NCI-H1092 (cell line): ENCODE measurements around the gene GRAMD2B.

ENCODE experiments used
- DNase-seq: peaks from one replicate; lab custom pipeline; 2025; lab: John Stamatoyannopoulos, UW

GRAMD2B gene

DNA sequence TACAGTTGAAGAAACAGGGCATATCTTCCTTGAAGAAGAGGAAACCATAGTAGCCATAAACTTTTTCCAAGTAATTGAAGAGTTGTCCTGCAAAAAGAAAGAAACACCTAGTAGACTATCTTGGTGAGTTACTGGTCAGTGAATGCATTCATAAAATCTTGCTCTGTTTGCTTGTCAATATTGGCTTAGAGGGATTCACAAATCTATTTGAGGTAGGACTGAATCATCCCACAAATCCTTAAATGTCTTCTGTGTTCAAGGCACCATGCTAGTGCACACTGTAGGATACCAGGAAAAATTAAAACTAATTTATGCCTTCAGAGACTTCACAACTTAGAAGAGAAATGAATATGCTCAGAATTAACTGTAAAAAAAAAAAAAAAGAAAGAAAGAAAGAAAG lies 57.6 kb downstream of the GRAMD2B start:
- DNase-seq = no peak

GRCh38 chr5:126481243-126481642 lies 58.0 kb downstream of the GRAMD2B start:
- no peak for DNase-seq

- no peak for DNase-seq
Measured at GRCh38 chr5:126482591-126482990, 59.4 kb downstream of the GRAMD2B start.

- DNase-seq = no peak
Measured at GRCh38 chr5:126483156-126483555, 59.9 kb downstream of the GRAMD2B start.

DNA sequence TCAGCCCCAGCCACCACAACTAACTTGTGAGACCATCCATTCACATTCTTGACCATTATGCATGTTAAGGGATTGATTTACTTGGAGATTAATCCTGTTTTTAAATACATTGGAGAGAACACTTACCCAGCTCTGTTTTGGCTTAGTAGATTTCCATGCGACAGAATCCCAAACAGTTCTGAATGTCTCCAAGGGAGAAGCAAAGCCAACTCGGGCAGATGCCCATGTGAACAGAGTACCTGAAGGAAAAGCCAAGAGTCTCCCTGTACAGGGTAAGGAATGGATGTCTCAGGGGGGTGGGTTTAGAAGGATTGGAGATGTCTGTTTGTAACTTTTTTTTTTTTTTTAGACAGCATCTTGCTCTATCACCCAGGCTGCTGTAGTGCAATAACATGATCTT lies 61.0 kb downstream of the GRAMD2B start:
- DNase-seq = no peak

- DNase-seq = no peak
Measured at GRCh38 chr5:126486332-126486731, 63.1 kb downstream of the GRAMD2B start.

DNA sequence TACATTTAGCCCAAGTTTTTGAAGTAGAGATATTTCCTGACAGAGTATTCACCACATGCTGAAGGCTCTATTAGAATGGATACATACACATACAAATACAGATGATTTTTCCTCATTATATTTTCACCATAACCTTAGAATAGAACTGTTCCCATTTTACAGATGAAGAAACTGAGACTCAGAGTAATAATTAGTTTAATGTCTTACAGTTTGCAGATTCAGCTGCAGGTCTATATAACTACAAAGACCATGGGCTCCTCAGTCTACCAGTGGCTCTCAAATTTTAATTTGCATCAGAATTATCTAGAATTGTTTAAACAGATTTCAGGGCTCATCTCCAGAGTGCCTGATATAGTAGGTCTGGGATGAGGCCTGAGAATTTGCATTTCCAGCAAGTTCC lies 64.4 kb downstream of the GRAMD2B start:
- no peak for DNase-seq

- DNase-seq = no peak
Measured at GRCh38 chr5:126488443-126489065, 65.3 kb downstream of the GRAMD2B start.

GRCh38 chr5:126490167-126490940 lies 67.1 kb downstream of the GRAMD2B start:
- no peak for DNase-seq

- DNase-seq = no peak
Measured at GRCh38 chr5:126492939-126493338, 69.7 kb downstream of the GRAMD2B start.

- DNase-seq = no peak
Measured at GRCh38 chr5:126494393-126494792, 71.2 kb downstream of the GRAMD2B start.

DNA sequence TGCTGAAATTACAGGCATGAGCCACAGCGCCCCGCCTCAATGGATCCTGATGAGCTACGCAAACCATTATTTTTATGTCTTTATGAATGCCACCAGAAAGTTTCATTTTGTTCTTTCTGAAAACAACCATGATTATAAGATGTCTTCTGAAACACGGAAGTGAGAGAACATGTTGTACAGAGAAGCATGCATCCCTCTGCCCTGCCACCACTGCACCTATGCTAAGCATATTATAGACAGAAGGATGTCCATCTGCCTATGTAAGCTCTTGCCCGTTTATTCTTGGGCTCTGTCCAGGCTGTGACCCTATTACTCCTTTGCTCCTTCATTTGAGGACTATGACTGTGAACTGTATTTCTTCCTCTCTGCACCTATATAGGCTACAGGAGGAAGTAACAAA lies 74.3 kb downstream of the GRAMD2B start:
- no peak for DNase-seq

DNA sequence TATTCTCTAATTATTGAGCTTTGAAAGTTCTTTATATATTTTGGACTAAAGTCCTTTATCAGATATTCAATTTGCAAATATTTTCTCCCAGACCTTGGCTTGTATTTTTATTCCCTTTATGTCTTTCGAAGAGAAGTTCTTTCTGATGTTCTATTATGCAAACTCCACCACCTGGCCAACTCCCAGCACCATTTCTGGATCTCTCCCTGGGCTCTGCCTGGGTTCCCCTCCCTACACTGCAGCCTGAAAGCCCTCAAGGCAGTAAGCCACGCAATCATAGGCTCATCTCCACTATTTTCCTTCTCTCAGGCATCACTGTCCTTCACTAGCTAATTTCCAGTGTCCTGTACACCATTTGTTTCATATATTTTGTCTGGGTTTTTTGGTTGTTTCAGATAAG lies 76.1 kb downstream of the GRAMD2B start:
- DNase-seq = no peak

DNA sequence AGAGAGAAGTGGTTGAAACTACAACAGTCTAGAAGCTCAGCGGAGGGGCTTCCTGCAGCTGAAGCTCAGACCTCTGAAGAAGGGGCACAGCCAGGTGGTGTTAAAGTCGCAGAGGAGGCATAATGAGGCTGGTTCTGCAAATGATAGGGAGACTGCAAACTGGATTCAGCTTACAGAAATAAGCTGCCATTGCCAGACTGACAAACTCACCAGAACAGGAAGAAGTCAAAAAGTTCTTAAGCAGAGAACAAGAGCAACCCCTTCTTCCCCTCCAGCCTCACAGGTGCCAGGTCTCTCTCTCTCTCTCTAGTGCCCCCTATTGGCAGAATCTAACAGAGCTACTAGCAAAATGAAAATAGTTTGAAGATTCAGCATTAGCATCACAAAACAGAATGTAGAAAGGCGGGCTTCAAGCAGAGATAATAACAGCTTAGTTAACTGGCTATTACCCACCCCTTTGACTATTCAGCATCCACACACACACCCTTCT lies 76.7 kb downstream of the GRAMD2B start:
- no peak for DNase-seq

GRCh38 chr5:126501448-126501847 lies 78.2 kb downstream of the GRAMD2B start:
- no peak for DNase-seq

DNA sequence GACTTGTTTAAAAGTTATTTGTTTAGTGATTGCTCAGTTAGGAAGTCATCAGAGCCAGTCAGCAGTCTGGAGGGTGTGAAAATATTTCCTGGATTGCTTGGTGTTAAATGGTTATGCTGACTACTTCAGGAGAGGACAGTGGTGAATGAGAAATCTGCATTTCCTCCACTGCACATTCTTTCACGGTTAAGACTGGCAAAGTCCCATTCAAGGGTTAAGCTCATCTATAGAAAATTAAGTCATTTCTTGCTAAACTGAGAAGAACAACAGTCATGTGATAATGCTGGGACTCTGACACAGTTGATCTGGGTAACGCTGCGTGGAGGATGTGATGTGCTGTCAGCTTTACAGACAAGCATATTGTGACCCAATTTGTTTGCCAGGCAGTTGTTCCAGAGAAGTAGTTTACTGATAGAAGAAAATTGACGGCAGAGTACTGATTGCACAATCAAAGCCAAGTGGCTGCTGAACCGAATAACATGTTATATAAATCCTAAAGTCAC lies 80.4 kb downstream of the GRAMD2B start:
- DNase-seq = no peak

GRCh38 chr5:126506079-126506478 lies 82.9 kb downstream of the GRAMD2B start:
- DNase-seq = no peak

DNA sequence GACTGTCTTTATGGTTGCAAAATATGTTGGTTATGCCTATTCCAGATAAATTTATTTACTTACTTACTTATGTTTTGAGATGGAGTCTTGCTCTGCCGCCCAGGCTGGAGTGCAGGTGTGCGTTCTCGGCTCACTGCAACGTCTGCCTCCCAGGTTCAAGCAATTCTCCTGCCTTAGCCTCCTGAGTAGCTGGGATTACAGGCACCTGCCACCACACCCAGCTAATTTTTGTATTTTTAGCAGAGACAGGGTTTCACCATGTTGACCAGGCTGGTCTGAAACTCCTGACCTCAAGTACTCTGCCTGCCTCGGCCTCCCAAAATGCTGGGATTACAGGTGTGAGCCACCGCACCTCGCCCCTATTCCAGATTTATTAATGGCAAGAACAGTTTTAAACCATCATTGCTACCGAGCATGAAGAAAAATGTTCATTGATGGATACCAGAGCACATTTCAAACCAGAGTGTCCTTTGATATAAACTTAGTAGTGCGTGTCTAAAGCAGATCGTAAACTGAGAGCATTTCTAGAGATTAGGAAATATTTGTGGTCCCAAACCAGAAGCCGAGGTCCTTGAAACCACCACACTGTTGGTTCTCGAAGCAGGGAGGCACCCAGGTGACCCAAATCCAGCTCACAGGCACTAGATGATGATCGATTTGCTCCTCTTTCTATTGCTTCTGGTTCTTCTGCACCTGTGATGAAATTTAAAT lies 85.2 kb downstream of the GRAMD2B start:
- DNase-seq = no peak

DNA sequence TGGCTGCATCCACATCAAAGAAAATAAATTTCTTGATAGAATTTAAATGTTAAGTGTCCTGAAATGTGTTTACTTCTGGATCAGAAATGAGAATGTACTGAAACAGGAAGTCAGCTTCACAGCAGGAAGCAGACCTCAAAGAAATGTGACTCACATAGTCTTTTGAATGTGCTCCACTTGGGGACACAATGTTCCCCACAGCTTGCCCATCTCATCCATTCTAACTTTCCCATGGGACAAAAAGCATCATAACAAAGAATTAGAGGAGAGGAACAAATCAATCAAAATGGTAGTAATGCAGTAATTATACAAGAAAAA lies 85.7 kb downstream of the GRAMD2B start:
- DNase-seq = no peak

DNA sequence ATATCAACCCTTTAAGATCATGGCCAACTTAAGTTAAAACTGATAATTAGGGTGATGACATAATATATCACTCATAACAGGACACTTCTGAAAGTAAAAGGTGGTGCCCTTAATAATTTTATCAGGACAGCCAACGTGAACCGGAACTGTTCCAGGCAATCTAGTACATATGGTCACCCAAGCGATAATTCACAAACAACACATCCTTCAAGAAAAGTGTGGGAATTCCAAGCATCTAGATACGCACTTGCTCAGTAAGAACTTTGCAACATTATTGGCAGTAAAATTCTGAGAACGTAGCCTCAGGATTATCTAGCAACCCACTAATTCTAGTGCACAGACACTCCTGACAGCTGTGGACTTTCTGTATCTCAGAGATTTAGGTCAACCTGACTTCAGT lies 86.1 kb downstream of the GRAMD2B start:
- DNase-seq = no peak

- DNase-seq = no peak
Measured at GRCh38 chr5:126511961-126512360, 88.8 kb downstream of the GRAMD2B start.

GRCh38 chr5:126512451-126512850 lies 89.2 kb downstream of the GRAMD2B start:
- DNase-seq = no peak

GRCh38 chr5:126513302-126513701 lies 90.1 kb downstream of the GRAMD2B start:
- DNase-seq = no peak
